ENCODE results near the gene GFRA1.

Gene GFRA1

DNA sequence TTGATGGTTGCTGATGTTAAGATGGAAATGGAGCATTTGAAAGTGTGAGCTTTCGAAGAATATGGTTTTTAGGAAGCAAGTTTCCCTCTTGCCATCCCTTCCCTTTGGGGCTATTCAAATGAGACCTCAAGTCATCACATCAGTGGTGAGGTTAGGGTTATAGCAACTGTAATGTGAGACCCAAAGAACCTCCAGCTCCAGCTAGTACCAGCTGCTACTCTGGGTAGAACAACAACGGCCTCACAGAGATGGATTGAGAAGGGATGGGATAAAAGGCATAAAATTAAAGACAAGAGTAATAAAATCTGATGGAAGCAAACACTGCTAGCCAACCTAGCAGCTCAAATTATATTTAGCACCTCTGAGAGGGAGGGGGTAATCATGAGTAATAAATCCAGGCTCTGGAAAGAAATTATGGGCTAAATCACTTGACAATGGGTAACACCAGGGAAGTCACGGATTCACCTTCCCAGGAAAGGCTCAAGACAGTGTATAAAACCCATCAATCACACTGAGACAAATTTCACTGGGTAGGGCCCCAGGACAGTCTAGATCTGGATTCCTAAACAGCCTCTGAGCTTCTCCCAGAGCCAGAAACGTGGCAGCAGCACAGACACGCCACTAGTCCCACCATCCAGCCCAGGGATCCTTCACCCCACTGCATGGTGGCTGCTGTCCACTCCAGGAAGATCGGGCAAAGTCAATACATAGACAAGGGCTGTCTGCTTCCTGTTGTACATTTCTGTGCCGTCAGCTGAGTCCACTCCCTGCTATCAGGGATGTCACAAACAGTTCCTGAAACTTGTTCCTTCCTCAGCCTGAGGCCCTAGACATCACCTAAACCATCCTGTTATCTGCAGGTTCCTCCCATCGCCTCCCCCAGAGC, 151.1 kb downstream of the GFRA1 start:
- no peak for DNase-seq

DNA sequence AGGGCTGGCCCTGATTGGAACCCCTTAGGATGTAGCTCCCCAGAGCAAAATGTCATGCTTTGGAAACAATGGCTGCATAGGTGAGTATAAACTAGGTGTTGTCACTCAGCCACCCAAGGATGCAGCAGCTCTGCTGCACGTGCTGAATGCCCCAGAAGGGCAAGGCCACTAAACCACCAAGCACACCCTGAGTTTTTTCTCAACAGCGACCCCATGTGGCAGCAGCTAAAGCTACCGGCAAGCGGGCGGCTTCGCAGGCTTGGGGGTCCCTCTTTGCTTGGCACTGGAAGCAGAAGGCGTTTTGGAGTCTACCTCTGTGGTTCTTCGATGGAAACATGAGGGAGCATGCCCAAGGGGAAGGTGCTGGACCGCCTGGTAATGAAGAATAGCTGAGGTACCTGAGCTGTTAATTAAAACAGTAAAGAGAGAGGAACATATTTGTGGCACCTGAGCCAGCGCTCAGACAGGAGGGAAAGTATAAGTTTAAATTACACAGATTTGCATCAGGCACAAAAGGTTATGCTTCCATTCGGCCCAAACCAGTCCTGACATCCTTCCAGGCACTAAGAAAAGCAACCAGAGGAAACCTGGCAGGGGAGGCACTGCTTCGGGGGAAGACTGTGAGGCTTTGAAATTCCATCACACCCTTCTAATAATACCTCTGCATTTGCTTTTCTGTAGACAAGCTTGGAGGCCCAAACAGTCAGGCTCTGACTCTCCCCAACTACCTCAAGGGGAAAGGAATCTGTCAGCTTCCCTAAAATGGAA, 152.1 kb downstream of the GFRA1 start:
- DNase-seq, result no peak

DNA sequence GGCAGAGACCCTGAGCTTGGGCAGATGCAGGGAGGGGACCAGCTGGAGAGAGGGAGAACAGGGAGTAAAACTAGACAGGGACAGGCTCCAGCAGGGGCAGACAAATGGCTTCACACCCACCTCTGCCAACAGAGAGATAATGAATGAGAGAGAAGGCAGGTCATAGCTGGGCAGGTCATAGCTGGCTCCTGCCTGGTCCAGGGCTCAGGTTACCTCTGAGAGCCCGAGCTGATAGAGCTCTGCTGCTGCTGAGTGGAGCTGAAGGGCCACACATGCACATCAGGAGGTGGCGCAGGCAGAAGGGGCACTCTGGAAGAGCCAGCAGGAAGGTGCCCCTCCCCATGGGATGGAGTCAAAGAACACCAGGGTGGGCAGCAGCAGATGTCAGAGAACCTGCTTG, 154.2 kb downstream of the GFRA1 start:
- DNase-seq, result no peak

DNA sequence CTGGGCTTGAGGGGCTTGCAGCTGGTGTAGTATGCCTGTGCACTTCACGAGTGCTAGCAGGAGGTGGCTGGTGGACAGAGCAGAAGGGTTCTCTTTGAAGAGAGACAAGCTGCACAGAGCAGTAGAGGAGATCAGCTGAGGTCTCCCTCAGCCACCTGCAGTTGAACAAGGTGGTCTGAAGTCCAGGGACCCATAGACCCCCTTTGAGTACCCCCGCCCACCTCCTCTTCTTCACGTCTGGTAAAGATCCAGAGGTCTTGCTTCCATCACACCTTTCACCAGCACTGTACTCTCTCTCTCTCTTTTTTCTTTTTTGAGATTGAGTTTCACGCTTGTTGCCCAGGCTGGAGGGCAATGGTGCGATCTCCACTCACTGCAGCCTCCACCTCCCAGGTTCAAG, 157.2 kb downstream of the GFRA1 start:
- no peak for DNase-seq

DNA sequence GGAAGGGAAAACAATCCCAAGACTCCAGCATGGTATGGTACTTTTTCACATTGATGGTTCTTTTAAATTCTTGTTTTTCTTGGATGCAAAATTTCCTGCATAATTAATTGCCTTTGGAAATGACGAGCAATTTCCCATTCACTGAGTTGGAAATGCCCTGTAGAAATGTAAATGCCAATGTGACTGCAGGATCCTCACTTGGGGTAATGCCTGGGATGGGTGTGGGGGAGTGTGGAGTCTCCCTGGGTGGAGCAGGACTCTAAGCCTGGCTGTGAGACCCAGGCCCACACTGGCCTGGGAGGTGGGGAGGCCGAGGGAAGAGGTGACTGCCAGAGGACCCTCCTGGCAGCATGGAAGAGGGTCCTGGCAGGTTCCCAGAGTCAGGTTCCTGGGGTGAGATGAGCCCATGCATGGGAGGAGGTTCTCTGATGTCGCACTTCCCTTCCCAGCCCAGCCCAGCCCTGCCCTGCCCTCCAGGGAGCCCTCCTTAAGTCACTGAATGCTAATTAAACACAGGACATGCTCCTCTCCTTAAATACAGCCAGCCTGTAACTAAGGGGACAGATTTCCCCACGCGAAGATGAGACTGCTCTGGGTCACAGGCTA, 157.9 kb downstream of the GFRA1 start:
- DNase-seq, result no peak

DNA sequence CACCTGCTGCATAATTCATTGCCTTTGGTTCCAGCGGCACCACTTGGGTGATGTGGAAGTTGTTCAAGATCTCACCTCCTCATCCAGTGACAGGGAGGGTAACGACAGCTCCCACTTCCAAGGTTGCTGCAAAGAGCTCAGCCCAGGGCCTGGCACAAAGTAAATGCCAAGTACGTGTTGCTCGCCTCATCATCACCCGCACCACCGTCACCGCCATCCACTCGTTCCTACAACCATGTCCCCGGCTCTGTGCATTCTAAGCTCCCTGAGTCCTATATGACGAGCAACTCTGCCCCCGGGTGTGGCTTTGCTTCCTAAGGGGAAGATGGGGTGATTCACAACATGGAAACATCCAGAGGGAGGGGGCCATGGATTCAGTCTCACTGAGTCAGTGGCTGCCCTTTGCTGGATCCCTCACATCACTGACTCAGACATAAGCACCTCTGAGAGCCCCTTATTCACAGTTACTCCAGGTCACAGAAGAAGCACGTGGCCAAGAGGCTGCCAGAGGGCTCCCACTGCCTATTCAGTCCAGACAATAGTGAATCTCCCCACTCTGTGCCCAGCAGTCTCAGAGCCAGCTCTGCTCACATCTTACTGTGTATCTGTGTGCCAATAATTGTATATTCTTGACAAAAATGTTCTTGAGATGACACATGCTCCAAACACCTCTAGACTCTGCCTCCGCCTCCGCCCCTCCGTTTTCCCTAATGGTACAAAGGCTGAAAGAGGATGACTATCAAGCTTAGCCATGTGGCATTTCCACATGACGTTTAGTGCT, 159.1 kb downstream of the GFRA1 start:
- no peak for DNase-seq

DNA sequence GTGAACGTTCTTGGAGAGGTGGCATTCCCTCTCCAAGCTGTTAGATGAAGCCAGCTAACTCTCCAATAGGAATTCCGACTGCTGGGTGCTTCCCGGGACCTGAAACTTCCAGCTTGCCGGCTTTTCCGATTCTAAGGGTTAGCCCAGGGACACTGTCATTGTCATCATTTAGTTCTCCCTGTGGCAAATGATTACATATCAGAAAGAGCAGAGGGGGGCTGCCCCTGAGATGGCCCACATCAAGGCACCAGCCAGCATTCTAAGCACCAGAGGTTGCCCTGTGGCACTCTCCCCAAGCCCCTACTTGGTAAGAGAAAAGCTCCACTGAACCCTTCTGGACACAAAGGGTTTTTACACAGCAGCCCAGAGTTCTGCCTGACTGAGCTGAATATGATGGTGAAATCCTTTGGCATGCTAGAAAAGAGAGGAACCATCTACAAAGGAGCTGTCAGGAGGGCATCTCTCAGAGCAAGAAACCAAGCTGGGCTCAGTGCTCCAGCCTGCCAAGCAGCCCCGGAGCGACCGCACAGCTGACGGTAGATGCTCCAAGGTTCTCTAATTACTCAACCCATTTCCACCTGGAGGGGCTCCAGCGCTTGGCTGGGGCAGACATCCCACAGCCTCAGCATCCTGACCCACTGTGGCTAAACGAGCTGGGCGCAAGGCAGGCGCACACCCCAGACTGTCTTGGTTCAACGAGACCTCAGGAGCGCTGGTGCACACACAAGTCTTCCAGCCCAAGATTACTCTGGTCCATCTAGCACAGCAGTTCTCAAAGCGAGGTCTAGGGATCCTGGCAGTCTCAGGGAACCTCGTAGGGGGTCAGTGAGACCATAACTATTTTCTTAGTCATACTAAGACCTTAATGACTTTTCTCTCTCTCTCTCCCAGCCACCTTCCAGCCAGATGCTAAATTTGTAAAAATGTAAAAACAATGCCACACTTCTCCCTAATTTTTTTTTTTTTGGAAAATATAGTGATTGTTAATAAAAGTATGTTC, 160.5 kb downstream of the GFRA1 start:
- no peak for DNase-seq

DNA sequence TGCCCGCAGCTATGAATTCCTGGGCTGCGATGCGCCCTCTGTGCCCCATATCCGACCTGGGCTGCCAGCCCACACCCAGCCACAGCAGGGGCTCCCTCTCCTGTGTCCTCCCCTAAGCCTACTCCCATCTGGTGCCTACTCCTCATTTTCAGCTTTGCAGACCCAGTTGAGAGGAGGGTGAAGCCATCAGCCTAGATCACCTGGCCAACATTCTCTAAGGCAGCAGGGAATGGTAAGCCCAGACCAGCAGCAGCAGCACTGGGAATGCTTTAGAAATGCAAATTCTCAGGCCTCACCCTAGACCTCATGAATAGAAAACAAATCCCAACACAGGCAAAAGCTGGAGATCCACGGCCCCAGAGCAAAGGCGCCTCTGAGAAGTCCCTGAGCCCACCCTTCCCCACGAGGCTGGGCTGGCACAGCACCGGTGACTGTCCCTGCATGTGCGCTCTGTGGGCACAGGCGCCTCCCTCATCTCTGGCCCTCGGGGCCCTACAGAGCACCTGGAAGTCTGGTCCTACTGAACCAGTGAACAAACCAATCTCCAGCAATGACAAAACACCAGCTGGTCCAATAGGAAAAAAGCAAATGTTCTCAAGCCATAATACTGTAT, 161.4 kb downstream of the GFRA1 start:
- no peak for DNase-seq

DNA sequence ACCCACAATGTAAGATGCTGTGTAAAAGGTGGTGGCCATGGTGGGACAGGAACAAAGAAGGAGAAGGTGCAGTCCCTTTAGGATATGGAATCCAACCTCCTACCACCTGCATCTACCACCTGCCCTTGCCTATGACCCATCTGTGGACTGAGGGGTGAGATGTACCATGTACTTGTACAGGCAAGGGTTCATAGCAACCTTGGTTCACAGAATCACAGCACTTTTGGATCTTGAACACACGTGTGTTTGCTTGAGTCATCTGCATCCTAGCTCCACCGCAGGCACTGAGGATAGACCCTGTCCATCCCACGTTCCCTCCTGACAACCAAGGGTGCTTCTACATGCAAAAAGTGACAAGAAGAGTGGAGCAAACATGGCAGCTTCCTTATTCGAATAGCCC, 162.3 kb downstream of the GFRA1 start:
- DNase-seq, result no peak

DNA sequence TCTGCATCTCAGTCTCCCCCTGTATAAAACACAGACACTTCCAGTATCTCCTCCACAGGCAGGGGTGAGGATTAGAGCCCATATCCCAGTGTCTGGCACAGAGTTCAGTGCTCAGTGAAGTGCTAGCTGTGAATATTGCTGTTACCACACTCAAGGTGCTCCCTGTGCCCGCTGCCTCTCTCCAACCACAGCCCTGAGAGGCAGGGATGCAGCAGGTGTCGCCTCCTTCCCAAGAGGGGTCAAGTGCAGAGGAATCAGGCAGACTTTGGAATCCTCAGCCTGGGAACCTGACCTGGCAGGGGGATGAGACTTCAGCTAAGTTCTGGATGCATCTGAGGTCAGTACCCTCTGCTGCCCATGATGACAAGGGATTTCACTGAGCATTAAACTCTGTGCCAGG, 163.1 kb downstream of the GFRA1 start:
- DNase-seq, result no peak

DNA sequence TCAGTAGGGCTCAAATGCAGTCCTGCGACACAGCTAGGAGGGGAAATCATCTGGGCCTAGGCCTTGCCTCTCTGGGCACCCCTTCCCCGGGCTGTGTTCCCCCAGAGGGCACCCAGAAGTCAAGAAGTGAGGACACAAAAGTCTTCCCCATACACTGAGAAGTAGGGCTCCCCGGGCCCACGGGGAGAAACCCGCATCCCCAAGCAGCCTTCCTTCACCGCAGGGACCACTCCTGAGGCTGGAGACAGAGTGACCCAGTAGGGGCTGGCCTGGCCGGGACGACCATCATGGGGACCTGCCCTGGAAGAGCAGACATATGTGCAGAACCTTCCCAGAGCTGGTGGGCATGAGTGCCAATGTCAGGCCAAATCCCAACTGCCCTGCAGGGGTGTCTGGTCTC, 163.5 kb downstream of the GFRA1 start:
- DNase-seq, result no peak

DNA sequence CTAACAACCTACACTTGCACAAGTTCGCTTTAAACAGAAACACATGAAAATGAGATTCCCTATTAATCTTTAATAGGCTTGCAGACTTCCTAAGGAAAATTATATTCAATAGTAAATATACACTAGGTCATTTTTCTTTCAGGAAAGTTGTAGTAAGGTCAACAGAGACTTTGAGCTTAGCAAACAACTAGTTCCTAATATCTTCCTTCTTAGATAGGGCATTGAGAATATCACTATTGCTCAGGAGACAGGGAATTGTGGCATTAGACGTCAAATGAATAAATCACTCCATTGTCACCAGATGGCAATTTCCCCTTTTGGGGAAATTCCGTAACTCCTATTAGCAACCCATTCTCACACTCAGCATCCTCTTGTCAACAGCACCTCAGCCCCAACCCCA, 164.9 kb downstream of the GFRA1 start:
- DNase-seq, result no peak

DNA sequence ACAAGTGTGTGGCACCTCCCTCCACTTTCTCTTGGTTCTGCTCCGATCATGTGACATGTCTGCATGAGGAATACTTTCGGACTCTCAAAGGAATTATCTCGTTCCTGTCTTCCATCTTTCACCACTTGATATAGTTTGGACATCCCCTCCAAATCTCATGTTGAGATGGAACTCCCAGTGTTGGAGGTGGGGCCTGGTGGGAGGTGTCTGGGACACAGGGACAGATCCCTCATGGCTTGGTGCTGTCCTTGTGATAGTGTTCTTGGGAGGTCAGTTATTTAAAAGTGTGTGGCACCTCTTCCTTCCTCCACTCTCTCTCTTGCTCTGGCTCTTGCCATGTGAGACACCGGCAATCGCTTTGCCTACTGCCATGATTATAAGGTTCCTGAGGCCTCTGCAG, 166.4 kb downstream of the GFRA1 start:
- DNase-seq, result no peak

DNA sequence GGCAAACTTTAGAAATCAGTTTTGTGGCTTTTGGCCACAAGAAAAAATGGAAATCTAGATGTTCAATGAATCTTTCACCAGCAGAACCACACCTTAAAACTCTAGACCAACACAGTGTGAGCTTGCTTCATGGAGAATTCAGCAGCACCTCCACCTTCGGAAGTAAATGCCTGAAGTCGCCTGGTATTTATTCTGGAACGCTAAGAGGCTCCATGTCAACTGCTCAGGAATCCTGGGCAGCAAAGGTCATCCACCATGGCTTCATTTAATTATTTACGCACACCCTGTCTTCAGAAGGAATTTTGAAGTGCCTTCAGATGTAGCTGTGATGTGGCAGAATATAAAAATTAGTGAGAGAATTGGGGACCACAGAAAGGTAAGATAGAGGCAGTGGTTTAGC, 167.7 kb downstream of the GFRA1 start:
- DNase-seq, result no peak

DNA sequence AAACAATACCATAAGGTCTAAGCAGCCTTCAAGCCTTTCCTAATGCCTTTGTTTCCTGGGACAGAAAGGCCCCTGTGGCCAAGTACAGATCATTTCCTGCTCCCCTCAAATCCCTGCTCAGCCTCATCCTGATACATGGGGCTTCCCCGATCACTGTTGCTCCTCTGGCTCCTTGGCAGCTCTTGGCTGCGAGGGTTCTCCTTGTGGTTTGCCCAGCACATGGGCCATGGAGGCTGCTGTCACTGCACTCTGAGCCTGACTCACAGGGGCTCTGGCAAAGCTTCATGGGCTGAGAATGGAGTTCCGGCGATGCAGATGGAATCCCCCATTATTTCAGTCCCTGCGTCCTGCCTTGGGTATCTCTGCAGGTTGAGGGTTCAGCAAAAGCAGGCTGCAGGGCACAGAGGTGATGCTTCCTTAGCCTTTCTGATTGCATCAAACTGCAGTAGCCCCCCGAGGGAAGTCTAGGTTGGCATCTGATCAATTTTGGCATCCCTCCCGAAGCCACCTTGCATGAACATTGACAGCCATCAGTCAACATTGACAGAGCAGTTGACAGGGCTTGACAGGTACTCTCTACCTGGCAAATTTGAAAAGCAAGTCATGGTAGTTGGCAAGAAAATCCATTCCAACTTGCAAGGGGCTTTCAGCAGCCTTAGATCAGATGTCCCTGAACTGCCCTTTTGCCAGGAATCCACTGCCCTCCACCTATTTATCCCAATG, 168.6 kb downstream of the GFRA1 start:
- no peak for DNase-seq

DNA sequence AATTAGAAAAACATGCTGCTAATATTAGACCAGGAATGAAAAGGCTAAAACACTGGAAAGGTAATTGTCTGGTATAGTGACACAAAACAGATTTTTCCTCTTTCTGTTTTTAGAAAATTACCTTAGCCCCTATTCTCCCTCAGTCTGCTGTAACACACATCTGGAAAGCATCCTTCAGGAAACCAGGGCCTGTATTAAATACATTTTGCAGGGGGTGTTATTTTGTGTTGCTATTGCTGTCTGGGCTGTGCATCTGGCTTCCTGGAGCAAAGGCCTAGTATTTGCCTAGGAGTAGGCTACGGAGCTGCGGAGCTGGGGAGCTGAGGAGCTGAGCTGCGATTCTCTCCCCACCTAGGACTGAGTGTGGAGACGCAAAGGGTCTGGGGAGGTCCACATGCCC, 169.3 kb downstream of the GFRA1 start:
- no peak for DNase-seq

DNA sequence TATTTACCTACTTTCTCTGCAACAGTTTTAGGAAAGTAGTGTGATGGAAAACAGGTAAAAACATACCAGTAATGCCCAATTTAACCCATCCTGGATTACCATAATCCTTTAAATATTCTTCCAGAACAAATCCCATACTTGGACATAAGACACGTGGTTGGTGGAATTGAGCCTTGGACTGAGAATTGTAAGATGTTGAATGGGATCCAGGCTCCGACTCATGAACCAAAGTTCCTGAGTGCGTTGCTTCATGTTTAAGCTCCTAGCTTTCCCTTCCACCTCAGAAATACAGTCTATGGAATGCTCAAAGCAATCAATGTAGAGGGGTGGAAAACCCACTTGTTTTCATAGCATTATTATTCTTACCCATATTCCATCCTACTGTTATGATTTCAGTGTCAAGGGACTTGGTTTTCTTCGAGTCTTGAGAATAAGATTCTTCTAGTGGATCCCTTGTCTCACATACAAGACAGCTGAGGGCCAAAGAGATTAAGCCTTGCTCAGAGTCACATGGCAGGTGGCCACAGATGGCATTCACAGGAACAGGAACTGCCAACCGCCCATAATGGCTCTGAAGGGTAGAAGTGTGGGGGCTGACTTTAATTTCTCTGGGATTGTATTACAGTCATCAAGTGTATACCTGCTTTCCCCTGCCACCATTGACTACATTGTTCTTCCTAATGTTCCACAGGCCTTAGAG, 171.2 kb downstream of the GFRA1 start:
- DNase-seq, result no peak

DNA sequence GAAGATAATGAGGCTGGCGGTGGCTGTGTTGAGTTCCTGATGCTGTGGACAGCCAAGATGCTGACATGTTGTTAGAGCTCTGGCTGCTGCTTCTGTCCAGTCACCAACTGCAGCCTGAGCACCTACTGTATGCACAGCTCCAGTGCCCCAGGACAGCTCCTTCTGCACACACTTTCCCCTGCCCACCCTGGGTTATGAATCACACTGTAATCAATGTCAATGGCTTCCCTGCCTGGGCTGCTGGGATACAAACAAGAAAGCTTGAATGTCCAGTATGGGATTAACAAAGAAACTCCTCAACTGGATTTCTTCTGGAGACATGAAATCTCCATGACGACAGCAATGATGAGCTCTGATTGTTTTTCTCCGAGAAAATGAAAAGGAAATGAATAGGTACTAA, 172.0 kb downstream of the GFRA1 start:
- no peak for DNase-seq

DNA sequence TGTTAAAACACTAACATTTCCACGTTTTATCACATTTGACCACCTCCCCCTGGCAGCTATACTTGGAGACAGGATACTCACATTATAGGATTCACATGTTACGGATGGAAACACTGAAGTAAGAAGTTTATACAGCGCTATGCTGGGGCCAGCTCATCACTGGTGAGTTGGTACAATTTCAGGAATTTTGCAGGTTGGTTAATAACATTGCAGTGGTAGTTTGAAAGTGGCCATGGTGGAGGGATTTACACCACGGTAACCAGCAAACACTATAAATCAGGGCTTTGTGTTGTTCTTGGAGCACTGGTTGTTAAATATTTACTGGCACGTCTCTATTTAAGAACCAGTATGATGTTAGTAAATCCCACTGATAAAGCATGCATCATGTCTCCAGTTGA, 174.0 kb downstream of the GFRA1 start:
- no peak for DNase-seq

DNA sequence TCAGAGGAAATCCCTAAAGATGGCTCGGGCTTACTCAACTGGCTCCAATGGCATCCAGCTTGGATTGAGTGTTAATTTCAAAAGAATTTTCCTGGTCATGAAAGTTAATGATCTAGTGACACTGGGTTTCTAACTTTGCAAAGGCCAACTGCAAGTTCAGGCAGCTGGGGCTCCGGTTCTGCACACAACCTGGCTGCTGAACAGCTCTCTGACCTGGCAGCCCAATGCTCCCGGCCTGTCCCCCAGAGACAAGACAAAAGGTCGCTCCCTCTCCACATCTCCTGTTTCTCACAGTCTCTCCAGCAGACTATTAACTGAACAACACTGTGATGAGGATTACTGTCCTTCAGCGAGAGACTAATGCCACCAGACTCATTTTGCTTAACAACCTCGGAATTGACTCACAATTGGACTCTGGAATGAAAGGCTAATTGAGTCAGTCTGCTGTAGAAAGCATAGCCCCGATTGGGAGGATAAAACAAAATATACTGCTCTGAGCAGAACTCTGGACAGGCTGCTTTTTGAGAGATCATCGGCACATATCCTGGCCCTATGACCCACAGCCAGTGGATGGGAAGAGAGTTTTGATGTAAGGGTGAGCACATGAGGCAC, 174.5 kb downstream of the GFRA1 start:
- no peak for DNase-seq

All from KG1 (cell line).